HPDE6-E6E7 (cell line): ENCODE measurements around the gene HSPE1.
"Not testable (repeated sequence)": the region's sequence is repeated elsewhere in the genome, so short reads cannot be mapped to it uniquely, and the experiment has no call there.

Experiments used
- DNase-seq: peaks from one replicate; pipeline ENCODE4 v3.0.0; 2011; ENCODE audit warnings: missing footprints; ENCODE audit errors: extremely low spot score

Gene HSPE1

DNA sequence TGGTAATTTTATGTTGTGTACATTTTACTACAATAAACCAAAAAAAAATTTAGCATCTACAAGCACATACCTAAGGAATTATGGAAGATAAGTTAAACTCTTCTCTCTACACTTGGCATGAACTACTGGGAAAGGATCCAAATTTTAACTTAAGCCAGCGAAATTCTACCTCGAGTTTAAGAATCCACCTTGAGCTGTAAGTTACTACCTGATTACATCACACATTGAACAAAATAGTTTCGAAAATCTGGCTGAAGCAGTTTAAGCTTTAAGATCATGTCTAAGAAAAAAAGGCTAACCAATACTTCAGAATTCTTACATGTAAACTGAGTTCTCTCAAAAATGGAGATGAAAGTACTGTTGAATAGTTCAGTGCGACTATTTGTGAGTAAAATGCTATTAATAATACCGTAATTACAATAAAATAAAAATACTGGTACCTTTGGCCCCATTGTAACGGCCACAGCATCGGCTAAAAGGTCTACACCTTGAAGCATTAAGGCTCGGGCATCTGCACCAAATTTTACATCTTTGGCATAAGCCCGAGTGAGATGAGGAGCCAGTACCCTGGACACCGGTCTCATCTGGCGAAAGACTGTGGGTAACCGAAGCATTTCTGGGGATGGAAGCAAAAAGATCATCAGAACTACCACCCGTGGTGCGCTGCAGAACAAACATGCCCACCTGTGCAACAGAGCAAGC, 1.8 kb upstream of the HSPE1 start:
- no peak for DNase-seq

DNA sequence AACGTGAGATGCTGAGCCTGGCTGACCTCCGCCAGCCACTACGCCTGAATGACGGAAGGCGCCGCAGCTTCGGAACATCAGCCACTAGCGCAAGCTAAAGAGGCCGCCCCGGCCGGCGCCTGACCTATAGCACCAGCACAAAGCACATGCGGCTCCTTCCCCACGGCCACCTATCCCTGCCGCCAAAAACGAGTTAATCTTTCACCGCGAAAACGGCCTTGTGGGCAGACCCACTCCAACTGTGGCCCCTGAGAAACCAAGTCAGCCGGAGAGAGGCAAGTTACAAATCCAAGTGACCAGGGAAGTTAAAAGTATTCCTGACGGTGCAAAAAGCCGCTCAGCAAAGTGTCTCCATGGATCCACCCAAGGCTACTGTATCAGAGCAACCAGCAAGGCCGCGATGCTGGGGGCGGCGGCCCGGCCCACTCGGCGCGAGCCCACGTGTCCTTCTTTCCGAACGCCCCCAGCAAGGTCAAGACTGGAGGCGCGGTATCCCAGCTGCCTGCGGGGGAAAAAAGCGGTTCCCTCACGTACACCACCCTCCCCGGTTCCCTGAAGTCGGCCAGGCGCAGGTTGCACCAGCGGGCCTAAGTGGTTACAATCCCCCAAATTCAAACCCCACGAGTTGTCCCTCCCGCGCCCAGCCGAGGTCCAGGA, 1.1 kb upstream of the HSPE1 start:
- DNase-seq: no peak

- DNase-seq: no peak
These were observed 438 bp downstream of the HSPE1 start for GRCh38 chr2:197500503-197501131.

- no peak for DNase-seq
These were observed 2.0 kb downstream of the HSPE1 start for GRCh38 chr2:197502201-197502600.

- DNase-seq: no peak
These were observed 2.5 kb downstream of the HSPE1 start for GRCh38 chr2:197502685-197503084.

- DNase-seq: no peak
These were observed 3.8 kb downstream of the HSPE1 start for GRCh38 chr2:197504000-197504399.

DNA sequence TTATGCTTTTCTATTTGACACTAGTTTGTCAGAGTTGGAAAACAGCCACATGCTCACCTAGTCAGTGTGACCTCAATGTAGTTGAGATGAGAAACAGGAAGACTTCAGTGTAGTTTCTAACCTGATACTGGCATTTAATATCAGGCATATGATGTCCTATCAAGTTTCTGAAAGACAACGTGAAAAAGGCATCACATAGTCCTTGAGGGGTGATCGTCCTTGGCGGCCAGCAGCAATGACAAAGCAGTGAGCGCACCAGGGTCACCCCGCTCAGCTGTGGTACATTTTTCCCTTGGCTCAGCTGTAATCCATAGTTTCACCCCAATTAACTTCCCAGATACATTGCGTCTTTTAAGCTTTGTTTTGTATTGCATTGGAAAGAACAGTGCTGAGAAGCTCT, 4.3 kb downstream of the HSPE1 start:
- no peak for DNase-seq

GRCh38 chr2:197506658-197507057, 6.5 kb downstream of the HSPE1 start:
- no peak for DNase-seq

GRCh38 chr2:197513915-197514314, 13.7 kb downstream of the HSPE1 start:
- no peak for DNase-seq

DNA sequence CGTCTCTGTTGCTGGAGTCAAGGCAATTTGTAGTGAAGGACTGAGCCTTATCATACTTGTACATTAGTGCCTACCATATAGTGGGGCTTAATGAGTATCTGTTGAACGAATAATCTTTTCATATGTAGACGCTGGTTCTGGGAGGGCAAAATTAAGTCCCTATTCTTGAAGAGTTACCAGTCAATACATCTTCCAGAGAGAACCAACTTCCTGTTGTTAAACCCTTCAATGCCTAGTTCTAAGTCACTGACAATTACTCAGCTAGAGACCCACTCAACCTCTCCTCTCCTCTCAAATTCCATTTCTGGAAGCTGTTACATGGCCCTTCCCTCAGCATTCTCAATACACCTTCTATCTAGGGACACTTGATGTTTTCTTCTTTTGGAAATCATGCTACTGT, 14.6 kb downstream of the HSPE1 start:
- DNase-seq: no peak

- DNase-seq: no peak
These were observed 15.1 kb downstream of the HSPE1 start for GRCh38 chr2:197515315-197515738.

GRCh38 chr2:197515739-197516392, 15.7 kb downstream of the HSPE1 start, which contains the start of gene MOB4:
TSS of gene MOB4 (plus strand) at chr2:197516066. CDS start at chr2:197516087, 21 bp downstream.
- DNase-seq: peak; percentile 92

DNA sequence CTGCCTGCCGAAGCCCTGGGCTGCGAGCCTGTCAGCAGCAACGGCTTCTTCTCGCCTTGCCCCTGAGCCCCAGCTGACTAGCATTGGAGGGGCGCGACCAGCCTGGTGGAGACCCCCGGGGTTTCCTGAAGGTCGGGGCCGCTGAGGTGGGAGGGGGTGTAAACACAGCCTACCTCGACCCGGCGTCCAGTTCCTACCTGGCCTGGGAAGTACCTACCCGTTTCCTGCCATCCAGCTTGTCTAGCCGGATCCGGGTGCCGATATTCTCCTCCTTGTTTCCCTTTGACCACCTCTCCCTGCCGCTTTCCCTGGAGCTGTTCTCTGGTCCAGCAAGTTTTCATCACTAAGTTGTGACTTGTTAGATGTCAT, 16.2 kb downstream of the HSPE1 start:
- DNase-seq: peak; percentile 29

- DNase-seq: no peak
These were observed 17.0 kb downstream of the HSPE1 start for GRCh38 chr2:197517150-197517549.

- DNase-seq: no peak
These were observed 38.2 kb downstream of the HSPE1 start for GRCh38 chr2:197538412-197538811.

DNA sequence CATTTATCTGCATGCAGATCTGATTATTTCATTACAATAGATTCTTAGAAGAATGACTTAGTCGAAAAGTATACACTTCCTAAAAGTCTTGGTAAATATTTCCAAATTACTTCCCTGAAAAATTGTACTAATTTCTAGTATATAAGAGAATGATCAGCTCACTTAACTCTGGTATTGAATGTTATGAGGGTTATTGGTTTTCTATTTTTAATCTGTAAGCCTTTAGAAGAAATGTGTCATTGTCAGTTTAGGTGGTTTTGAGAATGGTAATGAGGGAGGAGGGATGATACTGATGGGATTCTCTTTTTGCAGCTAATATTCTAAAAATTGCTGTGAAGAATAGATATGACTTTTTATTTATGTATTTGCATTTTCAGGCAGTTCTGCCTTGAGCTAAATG, 39.6 kb downstream of the HSPE1 start:
- DNase-seq: no peak

DNA sequence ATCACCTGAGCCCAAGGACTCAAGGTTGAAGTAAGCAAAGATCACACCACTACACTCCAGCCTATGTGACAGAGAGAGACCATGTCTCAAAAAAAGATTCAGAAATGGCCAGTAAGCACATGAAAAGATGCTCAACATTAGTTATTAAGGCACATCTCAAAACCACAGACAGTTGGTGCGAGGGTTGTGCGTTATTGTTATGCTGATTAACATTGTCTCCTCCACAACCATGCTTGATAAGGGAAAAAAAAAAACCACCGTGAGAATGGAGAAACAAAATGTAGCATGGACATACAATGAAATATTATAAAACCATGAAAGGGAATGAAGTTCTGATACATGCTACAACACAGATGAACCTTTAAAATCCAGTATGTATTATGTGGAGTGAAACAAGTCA, 43.0 kb downstream of the HSPE1 start:
- DNase-seq: no peak

DNA sequence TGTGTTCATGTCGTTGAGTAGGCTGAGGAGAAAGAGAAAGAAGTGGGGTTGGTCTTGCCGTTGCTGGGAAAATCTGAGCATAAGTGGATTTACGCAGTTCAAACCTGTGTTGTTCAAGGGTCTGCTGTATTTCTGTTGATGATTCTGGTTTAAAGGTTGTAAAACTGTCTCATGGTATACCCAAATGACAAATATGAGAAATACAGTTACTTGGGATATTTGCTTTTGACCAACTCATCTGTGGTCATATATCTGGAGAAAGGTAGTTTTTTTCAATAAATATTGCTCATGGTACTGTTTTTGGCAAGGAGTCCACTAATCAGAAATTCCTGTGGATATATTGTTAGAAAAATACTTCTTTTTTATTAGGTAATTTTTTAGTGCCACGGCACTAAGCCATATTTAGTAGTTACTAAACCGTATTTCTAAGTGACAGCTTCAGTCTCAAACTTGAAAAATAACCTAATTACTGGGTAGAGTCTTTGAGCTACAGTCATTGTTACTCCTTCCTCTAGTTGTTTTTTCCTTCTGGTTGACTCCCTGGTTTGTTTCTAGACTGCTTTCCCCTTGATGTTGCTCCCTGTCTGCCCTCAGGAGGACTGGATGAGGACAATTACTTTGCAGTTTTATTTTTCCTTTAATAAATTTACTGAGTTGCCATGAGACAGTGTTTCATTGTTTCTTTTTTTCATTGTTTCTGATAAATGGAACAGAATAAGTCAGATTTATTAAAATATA, 47.2 kb downstream of the HSPE1 start:
- no peak for DNase-seq

GRCh38 chr2:197548582-197548981, 48.4 kb downstream of the HSPE1 start:
- no peak for DNase-seq

DNA sequence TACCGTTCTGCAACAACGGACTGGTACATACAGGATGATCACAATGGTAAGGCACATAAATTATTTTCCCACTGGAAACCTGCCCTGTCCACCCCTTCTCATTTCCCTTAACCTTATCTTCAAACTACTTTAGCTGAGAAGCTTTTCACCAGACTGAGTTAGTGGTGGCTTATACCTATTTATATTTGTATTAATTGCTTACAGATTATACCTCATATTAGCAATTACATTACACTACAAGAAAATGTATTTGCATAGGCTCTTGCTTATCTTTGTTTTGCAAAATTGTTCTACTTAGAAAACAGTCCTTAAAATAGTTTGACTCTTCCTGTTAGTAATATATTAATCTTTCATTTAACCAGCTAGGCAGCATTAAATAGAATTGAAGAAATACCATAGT, 51.1 kb downstream of the HSPE1 start:
- DNase-seq: not testable (repeated sequence)
